Endothelial cell of umbilical vein (primary cell): ENCODE data around the gene VEGFA.

ENCODE experiments used
- CTCF ChIP-seq, 2 donors: IDR thresholded peaks; 1 replicate in 1 of 2; 2 replicates in 1 of 2; pipeline ENCODE4 v1.5.1; 2011; ENCODE audit warnings: low read length in 2 of 2, mild to moderate bottlenecking in 2 of 2, moderate library complexity in 2 of 2, control low read depth in 1 of 2, inconsistent platforms in 1 of 2, low read depth in 1 of 2; ENCODE audit not compliant: insufficient read depth in 1 of 2; ENCODE audit errors: extremely low read depth in 1 of 2
- EZH2 ChIP-seq: IDR thresholded peaks from 2 replicates; pipeline ENCODE4 v1.6.1; 2012; ENCODE audit warnings: borderline replicate concordance, low read depth, mild to moderate bottlenecking, moderate library complexity, low read length, inconsistent platforms; ENCODE audit not compliant: severe bottlenecking
- FOS ChIP-seq: IDR thresholded peaks from 2 replicates; pipeline ENCODE4 v1.6.1; 2011; ENCODE audit warnings: mild to moderate bottlenecking, low read length, moderate library complexity, borderline replicate concordance; ENCODE audit not compliant: insufficient read depth
- GATA2 ChIP-seq: IDR thresholded peaks from 2 replicates; pipeline ENCODE4 v1.7.0; 2011; ENCODE audit warnings: low read depth, mild to moderate bottlenecking, moderate library complexity, mixed read lengths, low read length; ENCODE audit not compliant: insufficient read length, insufficient read depth
- JUN ChIP-seq: IDR thresholded peaks from 2 replicates; pipeline ENCODE4 v1.6.1; 2011; ENCODE audit warnings: borderline replicate concordance, low read depth; ENCODE audit not compliant: insufficient read length, insufficient read depth
- MYC ChIP-seq: IDR thresholded peaks from one replicate; pipeline ENCODE4 v1.6.1; 2011; ENCODE audit warnings: mild to moderate bottlenecking, low read depth, low read length
- POLR2A ChIP-seq: IDR thresholded peaks from 2 replicates; pipeline ENCODE4 v1.6.1; 2012; ENCODE audit warnings: low read depth, mild to moderate bottlenecking, control low read depth, low read length
- POLR2AphosphoS5 ChIP-seq: IDR thresholded peaks from 2 replicates; pipeline ENCODE4 v1.6.1; 2012; ENCODE audit warnings: low read depth, mild to moderate bottlenecking, control low read depth, low read length, moderate library complexity; ENCODE audit not compliant: insufficient read depth
- TF ChIP-seq, protein P1 (sequence below): IDR thresholded peaks from 2 replicates; pipeline ENCODE4 v1.6.1; 2011; ENCODE audit not compliant: insufficient read depth, insufficient read length

- TF ChIP-seq POLR2A (no peak), POLR2AphosphoS5 (no peak), CTCF (IDR thresholded peaks at IDR 0.05; ENCODE audit: extremely low read depth in 1 of 2, insufficient read depth in 1 of 2, low read depth in 1 of 2, low read length in 2 of 2) (no peak), FOS (no peak), JUN (no peak), EZH2 (no peak), GATA2 (no peak), MYC (no peak)
- TF ChIP-seq, protein P1, sequence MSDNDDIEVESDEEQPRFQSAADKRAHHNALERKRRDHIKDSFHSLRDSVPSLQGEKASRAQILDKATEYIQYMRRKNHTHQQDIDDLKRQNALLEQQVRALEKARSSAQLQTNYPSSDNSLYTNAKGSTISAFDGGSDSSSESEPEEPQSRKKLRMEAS, result no peak
These were observed 21.9 kb downstream of the VEGFA start for GRCh38 chr6:43791745-43792422.
